H9 (cell line): Measurements from ENCODE around the gene ARHGAP12. TPM values are rescaled to one million over a fixed set of nuclear protein-coding genes. Genes with fewer than 3 reads are reported as not detected.

Experiments used
- DNase-seq: peaks from one replicate; pipeline ENCODE4 v3.0.0-alpha.2; 2017
- H2AFZ ChIP-seq: one replicate; pipeline ENCODE4 v1.6.1; 2013; ENCODE audit warnings: mild to moderate bottlenecking, low read length, control low read depth, moderate library complexity
- H2AK5ac ChIP-seq: 2 replicates; pipeline ENCODE4 v1.6.1; 2013; ENCODE audit warnings: low read length, control low read depth, mixed read lengths; ENCODE audit not compliant: insufficient read length
- H2BK120ac ChIP-seq: one replicate; pipeline ENCODE4 v1.6.1; 2013; ENCODE audit warnings: low read depth, mild to moderate bottlenecking, low read length, control low read depth, inconsistent platforms; ENCODE audit not compliant: poor library complexity, severe bottlenecking
- H2BK12ac ChIP-seq: 2 replicates; pipeline ENCODE4 v1.6.1; 2013; ENCODE audit warnings: low read length, control low read depth, mixed read lengths, low read depth; ENCODE audit not compliant: insufficient read length
- H2BK15ac ChIP-seq: 2 replicates; pipeline ENCODE4 v1.6.1; 2013; ENCODE audit warnings: low read depth, low read length, control low read depth
- H2BK20ac ChIP-seq: one replicate; pipeline ENCODE4 v1.6.1; 2013; ENCODE audit warnings: low read depth, mild to moderate bottlenecking, low read length, control low read depth, inconsistent platforms; ENCODE audit not compliant: poor library complexity, severe bottlenecking
- H2BK5ac ChIP-seq: 2 replicates; pipeline ENCODE4 v1.6.1; 2013; ENCODE audit warnings: low read length, control low read depth, mixed read lengths; ENCODE audit not compliant: insufficient read length
- H3K14ac ChIP-seq: 2 replicates; pipeline ENCODE4 v1.6.1; 2013; ENCODE audit warnings: low read length, control low read depth; ENCODE audit not compliant: insufficient read depth
- H3K18ac ChIP-seq: 2 replicates; pipeline ENCODE4 v1.6.1; 2013; ENCODE audit warnings: low read depth, mild to moderate bottlenecking, mixed read lengths, low read length, control low read depth; ENCODE audit not compliant: insufficient read length
- H3K23ac ChIP-seq: 2 replicates; pipeline ENCODE4 v1.6.1; 2013; ENCODE audit warnings: low read length, control low read depth, mixed read lengths, low read depth; ENCODE audit not compliant: insufficient read length
- H3K23me2 ChIP-seq: 2 replicates; pipeline ENCODE4 v1.6.1; 2013; ENCODE audit warnings: low read depth, mild to moderate bottlenecking, mixed read lengths, low read length, control low read depth; ENCODE audit not compliant: insufficient read length, poor library complexity, severe bottlenecking
- H3K27ac ChIP-seq: 2 replicates; pipeline ENCODE4 v1.5.1; 2013; ENCODE audit warnings: low read length, control low read depth, mixed read lengths, low read depth; ENCODE audit not compliant: insufficient read length
- H3K27me3 ChIP-seq: 2 replicates; pipeline ENCODE4 v1.6.1; 2013; ENCODE audit warnings: low read length, control low read depth, inconsistent platforms; ENCODE audit not compliant: insufficient read depth
- H3K4ac ChIP-seq: 2 replicates; pipeline ENCODE4 v1.6.1; 2013; ENCODE audit warnings: low read depth, mild to moderate bottlenecking, control low read depth, inconsistent platforms, low read length, moderate library complexity
- H3K4me1 ChIP-seq: 2 replicates; pipeline ENCODE4 v1.6.1; 2013; ENCODE audit warnings: low read length, control low read depth, inconsistent platforms; ENCODE audit not compliant: insufficient read depth
- H3K4me2 ChIP-seq: 2 replicates; pipeline ENCODE4 v1.6.1; 2013; ENCODE audit warnings: low read length, control low read depth, mixed read lengths; ENCODE audit not compliant: insufficient read length, insufficient read depth
- H3K56ac ChIP-seq: 2 replicates; pipeline ENCODE4 v1.6.1; 2013; ENCODE audit warnings: low read depth, mild to moderate bottlenecking, mixed read lengths, low read length, control low read depth; ENCODE audit not compliant: insufficient read length
- H3K79me1 ChIP-seq: 2 replicates; pipeline ENCODE4 v1.6.1; 2013; ENCODE audit warnings: low read depth, mild to moderate bottlenecking, moderate library complexity, low read length, control low read depth, inconsistent platforms; ENCODE audit not compliant: insufficient read depth, poor library complexity, severe bottlenecking
- H3K79me2 ChIP-seq: 2 replicates; pipeline ENCODE4 v1.6.1; 2013; ENCODE audit warnings: low read length, control low read depth, inconsistent platforms; ENCODE audit not compliant: insufficient read depth
- H3K9ac ChIP-seq: 2 replicates; pipeline ENCODE4 v1.6.1; 2013; ENCODE audit warnings: low read length, control low read depth, mixed read lengths; ENCODE audit not compliant: insufficient read length; ENCODE audit errors: extremely low read depth
- H3K9me3 ChIP-seq: one replicate; pipeline ENCODE4 v1.6.1; 2013; ENCODE audit warnings: low read depth, low read length, inconsistent platforms; ENCODE audit not compliant: control insufficient read depth
- H3T11ph ChIP-seq: one replicate; pipeline ENCODE4 v1.6.1; 2013; ENCODE audit warnings: mild to moderate bottlenecking, low read length, control low read depth, inconsistent platforms
- H4K20me1 ChIP-seq: one replicate; pipeline ENCODE4 v1.6.1; 2013; ENCODE audit not compliant: control insufficient read depth, insufficient read length, insufficient read depth
- H4K5ac ChIP-seq: 2 replicates; pipeline ENCODE4 v1.6.1; 2013; ENCODE audit warnings: low read depth, mild to moderate bottlenecking, mixed read lengths, low read length, control low read depth; ENCODE audit not compliant: insufficient read length
- H4K8ac ChIP-seq: replicated peaks from 2 replicates; pipeline ENCODE4 v1.6.1; 2013; ENCODE audit warnings: low read length, control low read depth, mixed read lengths, low read depth; ENCODE audit not compliant: insufficient read length
- H4K91ac ChIP-seq: 2 replicates; pipeline ENCODE4 v1.6.1; 2013; ENCODE audit warnings: low read depth, mild to moderate bottlenecking, moderate library complexity, mixed read lengths, low read length, control low read depth; ENCODE audit not compliant: insufficient read length
- H3K27ac Mint-ChIP-seq, 3 experiments: 2 replicates in 2 of 3; 3 replicates in 1 of 3; pipeline ENCODE4 v1.8.0; 2020 to 2021; ENCODE audit warnings: mixed read lengths in 3 of 3, mild to moderate bottlenecking in 1 of 3, moderate library complexity in 1 of 3
- H3K27me3 Mint-ChIP-seq: 2 replicates; pipeline ENCODE4 v1.8.0; 2021; ENCODE audit warnings: low read depth, mild to moderate bottlenecking, moderate library complexity, mixed read lengths
- H3K36me3 Mint-ChIP-seq, 3 experiments: 2 replicates in 2 of 3; 3 replicates in 1 of 3; pipeline ENCODE4 v1.8.0; 2020 to 2021; ENCODE audit warnings: low read depth in 3 of 3, mixed read lengths in 3 of 3; ENCODE audit not compliant: insufficient read depth in 1 of 3
- H3K4me1 Mint-ChIP-seq, 2 experiments: 2 replicates each; pipeline ENCODE4 v1.8.0; 2020; ENCODE audit warnings: mixed read lengths in 2 of 2
- H3K4me3 Mint-ChIP-seq, 2 experiments: 2 replicates in 1 of 2; 3 replicates in 1 of 2; pipeline ENCODE4 v1.8.0; 2020 to 2021; ENCODE audit warnings: mild to moderate bottlenecking in 2 of 2, mixed read lengths in 2 of 2, moderate library complexity in 1 of 2
- H3K9me3 Mint-ChIP-seq, 2 experiments: 2 replicates in 1 of 2; 3 replicates in 1 of 2; pipeline ENCODE4 v1.8.0; 2020; ENCODE audit warnings: mild to moderate bottlenecking in 2 of 2, mixed read lengths in 2 of 2, moderate library complexity in 1 of 2
- CTCF ChIP-seq: fragments of 200-600 bp; sonication (generic); conservative IDR thresholded peaks from 3 replicates; pipeline ENCODE4 v1.8.0; 2021; ENCODE audit warnings: antibody characterized with exemption, mild to moderate bottlenecking
- WGBS: extraction: QIAGEN DNeasy Blood & Tissue Kit; methylation state at CpG from one replicate; pipeline ENCODE4 v1.1.7; 2013; ENCODE audit warnings: missing lambda C conversion rate, low lambda C conversion rate, mixed read lengths; ENCODE audit not compliant: insufficient read length; ENCODE audit errors: extremely low coverage; 5-methylcytosine and 5-hydroxymethylcytosine counted together
- total RNA-seq: library from RNA; stranded (reverse); gene quantifications from 2 replicates; pipeline ENCODE4 v1.2.1, GENCODE V29; 2021

Gene ARHGAP12
- total RNA-seq, 1 experiment from 2014 or later: 34.3 TPM

- Histone ChIP-seq H3K23me2 (peaks cover 4% of the 10 kb centered on the region), H4K8ac (no peak overlapping the region), H3K27ac (no peak overlapping the region), H3K79me1 (no peaks in the 10 kb centered on the region), H2BK12ac (no peak overlapping the region), H3K4me1 (peaks cover 23% of the 10 kb centered on the region; the same call in 1 of the 2 replicates), H2BK15ac (no peak overlapping the region), H3T11ph (no peak overlapping the region), H2AK5ac (no peak overlapping the region), H3K18ac (no peak overlapping the region), H3K79me2 (no peaks in the 10 kb centered on the region), H3K56ac (no peak overlapping the region), H3K9ac (no peak overlapping the region), H3K27me3 (no peaks in the 10 kb centered on the region), H2BK120ac (no peak overlapping the region), H2BK20ac (no peak overlapping the region), H2AFZ (no peak overlapping the region), H4K5ac (no peak overlapping the region), H4K20me1 (no peaks in the 10 kb centered on the region), H3K4me2 (no peak overlapping the region), H3K4ac (no peak overlapping the region), H2BK5ac (no peak overlapping the region), H3K14ac (no peak overlapping the region), H3K23ac (no peak overlapping the region), H4K91ac (no peak overlapping the region), H3K9me3 (no peaks in the 10 kb centered on the region)
- no CpG with 5 or more reads among the region's 7 CpGs for WGBS
- peaks cover 3 to 6% of the 10 kb centered on the region in 2 experiments; a peak in 3 of 5 replicates for H3K9me3 Mint-ChIP-seq
- H3K4me1 Mint-ChIP-seq: peaks cover 68 to 73% of the 10 kb centered on the region in 2 experiments
- peaks cover 3% of the 10 kb centered on the region; the same call in 1 of the 2 replicates for H3K27me3 Mint-ChIP-seq
- peak overlapping the region in 1 of 2 experiments; percentile 11; a peak in 2 of 5 replicates for H3K4me3 Mint-ChIP-seq
- TF ChIP-seq CTCF: no peak
- peaks cover 0 to 8% (median 6%) of the 10 kb centered on the region in 3 experiments; a peak in 5 of 7 replicates for H3K36me3 Mint-ChIP-seq
- H3K27ac Mint-ChIP-seq: peak overlapping the region in 2 of 3 experiments; percentile 62 to 96; a peak in 3 of 7 replicates
- DNase-seq: no peak
Observed at GRCh38 chr10:31757831-31758230, 170.8 kb downstream of the ARHGAP12 start.
